Neural cell (in vitro differentiated cells): ENCODE data around the gene BCAS2.

Experiments
- CTCF ChIP-seq: fragments of 450-650 bp; IDR thresholded peaks from 2 replicates; pipeline ENCODE4 v1.5.1; 2014; ENCODE audit warnings: antibody characterized with exemption, mild to moderate bottlenecking, moderate library complexity; ENCODE audit not compliant: poor library complexity, severe bottlenecking
- EP300 ChIP-seq: fragments of 450-650 bp; conservative IDR thresholded peaks from 2 replicates; pipeline ENCODE4 v1.6.1; 2014; ENCODE audit warnings: antibody characterized with exemption, mild to moderate bottlenecking, moderate library complexity; ENCODE audit not compliant: poor library complexity, severe bottlenecking
- EZH2 ChIP-seq: fragments of 200-600, 300-800 bp; shearing (Covaris generic), sonication (generic); IDR thresholded peaks from 2 replicates; pipeline ENCODE4 v1.6.1; 2014; ENCODE audit warnings: antibody characterized with exemption, low read length, borderline replicate concordance, mild to moderate bottlenecking; ENCODE audit not compliant: insufficient read depth, poor library complexity, severe bottlenecking
- MXI1 ChIP-seq: fragments of 450-650 bp; conservative IDR thresholded peaks from 2 replicates; pipeline ENCODE4 v1.6.1; 2014; ENCODE audit warnings: antibody characterized with exemption, mild to moderate bottlenecking; ENCODE audit not compliant: poor library complexity, severe bottlenecking
- POLR2AphosphoS5 ChIP-seq: IDR thresholded peaks from 2 replicates; pipeline ENCODE4 v1.6.1; 2012
- RAD21 ChIP-seq: fragments of 450-650 bp; conservative IDR thresholded peaks from 2 replicates; pipeline ENCODE4 v1.6.1; 2014; ENCODE audit warnings: antibody characterized with exemption, mild to moderate bottlenecking, moderate library complexity
- REST ChIP-seq: IDR thresholded peaks from 2 replicates; pipeline ENCODE4 v1.6.1; 2012; ENCODE audit warnings: borderline replicate concordance
- TAF1 ChIP-seq: IDR thresholded peaks from 2 replicates; pipeline ENCODE4 v1.6.1; 2012; ENCODE audit warnings: low read depth

DNA sequence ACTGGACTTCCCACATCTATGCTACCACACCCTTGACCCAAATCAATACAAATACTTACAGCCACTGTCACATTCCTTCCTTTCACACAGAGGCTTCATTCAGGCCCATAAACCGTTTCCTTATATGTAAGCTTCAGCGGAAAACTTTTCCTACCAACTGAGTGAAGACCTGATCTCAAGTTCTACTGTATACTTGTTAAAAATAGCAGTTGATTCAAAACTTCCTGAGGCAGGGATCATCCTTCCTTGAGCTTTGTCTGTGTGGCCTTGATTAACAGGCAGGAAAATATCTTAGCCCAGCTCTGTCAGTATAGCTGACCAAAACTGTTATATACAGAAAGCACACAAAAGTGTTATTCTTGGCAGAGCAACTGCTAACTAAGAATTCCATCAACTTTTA lies 45.7 kb upstream of the BCAS2 start:
- no peak for TF ChIP-seq POLR2AphosphoS5
- no peak for TF ChIP-seq CTCF
- no peak for TF ChIP-seq RAD21
- no peak for TF ChIP-seq MXI1
- TF ChIP-seq REST, result no peak
- no peak for TF ChIP-seq EP300
- no peak for TF ChIP-seq EZH2
- no peak for TF ChIP-seq TAF1
